Transverse colon (tissue), 4 donors: ENCODE data around the gene IFT88. TPM values are rescaled to one million over a fixed set of nuclear protein-coding genes. Genes with fewer than 3 reads are reported as not detected.

ENCODE experiments used
- DNase-seq: peaks from one replicate; pipeline ENCODE4 v3.0.0-alpha.2; 2019
- H3K27ac ChIP-seq, 4 donors: fragments of 200-600 bp; sonication (generic); 2 replicates each; pipeline ENCODE4 v1.5.1; 2016 to 2018; ENCODE audit warnings: inconsistent platforms in 4 of 4
- H3K27me3 ChIP-seq: fragments of 200-600 bp; sonication (generic); 2 replicates; pipeline ENCODE4 v1.5.1; 2017; ENCODE audit warnings: inconsistent platforms
- H3K36me3 ChIP-seq, 4 donors: fragments of 200-600 bp; sonication (generic); 2 replicates each; pipeline ENCODE4 v1.5.1; 2017 to 2019; ENCODE audit warnings: inconsistent platforms in 4 of 4
- H3K4me1 ChIP-seq, 4 donors: fragments of 200-600 bp; sonication (generic); 2 replicates each; pipeline ENCODE4 v1.5.1; 2017 to 2020; ENCODE audit warnings: inconsistent platforms in 4 of 4
- H3K4me3 ChIP-seq, 4 donors: fragments of 200-600 bp; sonication (generic); 1 replicate in 1 of 4; 2 replicates in 3 of 4; pipeline versions ENCODE4 v1.5.1 to v1.6.1; 2017 to 2019; ENCODE audit warnings: inconsistent platforms in 4 of 4
- H3K9me3 ChIP-seq, 2 donors: fragments of 200-600 bp; sonication (generic); 2 replicates each; pipeline ENCODE4 v1.5.1; 2017 to 2019; ENCODE audit warnings: inconsistent platforms in 2 of 2
- CTCF ChIP-seq, 5 experiments: fragments of 200-600 bp in 3 of 5; fragments of 450-650 bp in 2 of 5; sonication (generic) in 3 of 5; IDR thresholded peaks; 1 replicate in 2 of 5; 2 replicates in 3 of 5; pipeline ENCODE4 v1.5.1; 2016 to 2017; ENCODE audit warnings: antibody characterized with exemption in 5 of 5, inconsistent platforms in 3 of 5, mild to moderate bottlenecking in 2 of 5, moderate library complexity in 1 of 5
- EP300 ChIP-seq: sonication (generic); formaldehyde crosslinking; IDR thresholded peaks from one replicate; pipeline ENCODE4 v1.6.1; 2017; ENCODE audit warnings: antibody characterized with exemption, low read depth
- POLR2A ChIP-seq: fragments of 450-650 bp; IDR thresholded peaks from one replicate; pipeline ENCODE4 v1.6.1; 2016; ENCODE audit warnings: antibody characterized with exemption, mild to moderate bottlenecking, moderate library complexity
- POLR2AphosphoS5 ChIP-seq, 3 donors: sonication (generic); formaldehyde crosslinking; IDR thresholded peaks; one replicate each; pipeline ENCODE4 v1.6.1; 2016; ENCODE audit warnings: antibody characterized with exemption in 3 of 3
- WGBS, 2 donors: methylation state at CpG; one replicate each; pipeline ENCODE4 v1.1.5; 2018; ENCODE audit warnings: low coverage in 1 of 2; 5-methylcytosine and 5-hydroxymethylcytosine counted together
- in situ Hi-C, 4 donors: fragments of 200-750 bp; cut with MboI; loops; one replicate each; pipeline versions ENCODE4 v1.15.0 to v1.15.1; 2017; ENCODE audit warnings: low sequenced_read_pairs in 3 of 4, low pct_ligation_motif_present in 1 of 4, low pct_unique_long_range_greater_than_20kb in 1 of 4
- intact Hi-C: fragments of 100-400 bp; cut with DNase I; formaldehyde crosslinking; loops from one replicate; pipeline ENCODE4 v1.15.1; 2023; ENCODE audit warnings: low total_unique reads
- total RNA-seq, 4 donors: library from RNA; depleted of rRNA; stranded (reverse); fragments of >200 nt; gene quantifications; one replicate each; pipeline ENCODE4 v1.1.0, GENCODE V29; 2016

IFT88 gene
- total RNA-seq, 4 donors from 2014 or later, result 3.4 to 22.9 (median 16.6) TPM

- WGBS, 2 donors, result 76 to 80% methylated on average over 6 of the region's 6 CpGs
- no peaks in the 10 kb centered on the region for H3K27me3 ChIP-seq
- no peak overlapping the region for H3K4me3 ChIP-seq
- no peak for DNase-seq
- H3K4me1 ChIP-seq, result peaks cover 0 to 30% (median 9%) of the 10 kb centered on the region in 4 donors
- peak overlapping the region; percentile 73 to 83 (median 79) for H3K27ac ChIP-seq
- intact Hi-C loops, result no loop called here
- in situ Hi-C loops, result no loop called here
- H3K9me3 ChIP-seq, result no peaks in the 10 kb centered on the region
- H3K36me3 ChIP-seq, result no peaks in the 10 kb centered on the region
- TF ChIP-seq EP300 (no peak), POLR2AphosphoS5 (IDR thresholded peaks at IDR 0.05) (no peak), POLR2A (no peak), CTCF (IDR thresholded peaks at IDR 0.05) (no peak)
These were observed 7.1 kb upstream of the IFT88 start for GRCh38 chr13:20559659-20560356.

- Histone ChIP-seq H3K36me3 (no peaks in the 10 kb centered on the region), H3K27me3 (no peaks in the 10 kb centered on the region), H3K9me3 (peaks cover 0 to 5% of the 10 kb centered on the region in 2 donors), H3K4me3 (no peak overlapping the region), H3K27ac (no peak overlapping the region), H3K4me1 (peaks cover 0 to 35% (median 9%) of the 10 kb centered on the region in 4 donors)
- WGBS, 2 donors, result 75 to 90% methylated on average over 5 of the region's 5 CpGs
- intact Hi-C loops, result no loop called here
- DNase-seq, result no peak
- in situ Hi-C loops, result no loop called here
- TF ChIP-seq EP300, result no peak
- TF ChIP-seq CTCF (IDR thresholded peaks at IDR 0.05), result no peak
- no peak for TF ChIP-seq POLR2A
- no peak for TF ChIP-seq POLR2AphosphoS5 (IDR thresholded peaks at IDR 0.05)
These were observed 5.2 kb upstream of the IFT88 start for GRCh38 chr13:20561741-20562140.

- Histone ChIP-seq H3K4me3 (no peak overlapping the region), H3K36me3 (no peaks in the 10 kb centered on the region), H3K27ac (peak overlapping the region in 2 of 4 donors; percentile 93 to 97), H3K27me3 (no peaks in the 10 kb centered on the region), H3K9me3 (peaks cover 0 to 5% of the 10 kb centered on the region in 2 donors), H3K4me1 (peaks cover 0 to 25% (median 10%) of the 10 kb centered on the region in 4 donors)
- no peak for DNase-seq
- no peak for TF ChIP-seq CTCF (IDR thresholded peaks at IDR 0.05)
- TF ChIP-seq POLR2AphosphoS5 (IDR thresholded peaks at IDR 0.05), result no peak
- TF ChIP-seq EP300, result no peak
- TF ChIP-seq POLR2A, result no peak
- intact Hi-C loops (no loop called here), in situ Hi-C loops (no loop called here)
- WGBS, 2 donors, result 89% methylated on average over 7 to 11 of the region's 11 CpGs
These were observed 1.7 kb upstream of the IFT88 start for GRCh38 chr13:20565115-20565736.

GRCh38 chr13:20566468-20566897 is 474 bp upstream of the IFT88 start:
- no peaks in the 10 kb centered on the region for H3K36me3 ChIP-seq
- DNase-seq, result peak; percentile 75
- H3K27ac ChIP-seq, result peak overlapping the region; percentile 93 to 97 (median 97)
- no peaks in the 10 kb centered on the region for H3K27me3 ChIP-seq
- 2 to 5% methylated on average over 7 to 21 of the region's 21 CpGs for WGBS, 2 donors
- no peak for TF ChIP-seq CTCF (IDR thresholded peaks at IDR 0.05)
- peak in 1 of 3 donors; percentile 22 for TF ChIP-seq POLR2AphosphoS5 (IDR thresholded peaks at IDR 0.05)
- H3K4me1 ChIP-seq, result peaks cover 0 to 16% (median 9%) of the 10 kb centered on the region in 4 donors
- in situ Hi-C loops (no loop called here), intact Hi-C loops (no loop called here)
- peaks cover 0 to 5% of the 10 kb centered on the region in 2 donors for H3K9me3 ChIP-seq
- H3K4me3 ChIP-seq, result peak overlapping the region; percentile 56 to 68 (median 64)
